ENCODE measurements around the gene SPATA31C2. TPM values are rescaled to one million over a fixed set of nuclear protein-coding genes. Genes with fewer than 3 reads are reported as not detected.
"Not testable (repeated sequence)": the region's sequence is repeated elsewhere in the genome, so short reads cannot be mapped to it uniquely, and the experiment has no call there.

SPATA31C2 gene
- total RNA-seq, 1 experiment from 2014 or later, result not detected

DNA sequence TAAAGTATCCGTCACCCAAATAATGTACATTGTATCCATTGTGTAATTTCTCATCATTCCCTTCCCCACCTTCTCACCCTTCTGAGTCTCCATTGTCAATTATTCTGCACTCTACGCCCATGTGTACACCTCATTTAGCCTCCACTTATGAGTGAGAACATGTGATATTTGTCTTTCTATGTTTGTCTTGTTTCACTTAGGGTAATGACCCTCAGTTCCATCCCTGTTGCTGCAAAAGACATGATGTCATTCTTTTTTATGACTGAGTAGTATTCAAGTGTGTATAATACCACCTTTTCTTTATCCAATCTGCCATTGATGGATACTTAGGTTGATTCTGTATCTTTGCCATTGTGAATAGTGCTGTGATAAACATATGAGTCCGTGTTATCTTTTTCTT lies 4.9 kb upstream of the SPATA31C2 start:
- Histone ChIP-seq H3K27me3 (ENCODE audit: low read length) (peaks cover 56% of the 10 kb centered on the region), H3F3A (ENCODE audit: low read length, unreplicated experiment) (no peaks in the 10 kb centered on the region), H4K20me1 (ENCODE audit: low read length) (no peaks in the 10 kb centered on the region), H3K9ac (ENCODE audit: low read length) (no peak overlapping the region), H3K79me2 (ENCODE audit: low read length) (no peaks in the 10 kb centered on the region), H3K4me1 (ENCODE audit: insufficient read depth, low read length) (no peaks in the 10 kb centered on the region), H3K9me2 (replicated peaks; ENCODE audit: low read length) (no peaks in the 10 kb centered on the region), H2AFZ (ENCODE audit: low read length) (no peak overlapping the region), H3K9me3 (ENCODE audit: low read length) (no peaks in the 10 kb centered on the region), H3K4me2 (ENCODE audit: low read length) (no peak overlapping the region), H3K36me3 (ENCODE audit: low read depth, low read length) (no peaks in the 10 kb centered on the region), H3K4me3 (ENCODE audit: low read length) (no peak overlapping the region), H3K27ac (ENCODE audit: low read length) (no peak overlapping the region)
- ATAC-seq (no peak), DNase-seq (no peak)
- ChIA-PET CTCF (no interaction called here), POLR2A (ENCODE audit: unreplicated experiment) (no interaction called here)
- intact Hi-C loops (cut with micrococcal nuclease), result no loop called here
- no TSS peak for BruUV-seq (replicated peaks)
- TF ChIP-seq EZH2 (IDR thresholded peaks at IDR 0.05; ENCODE audit: low read length, unreplicated experiment), result no peak
- TF ChIP-seq, protein P1, sequence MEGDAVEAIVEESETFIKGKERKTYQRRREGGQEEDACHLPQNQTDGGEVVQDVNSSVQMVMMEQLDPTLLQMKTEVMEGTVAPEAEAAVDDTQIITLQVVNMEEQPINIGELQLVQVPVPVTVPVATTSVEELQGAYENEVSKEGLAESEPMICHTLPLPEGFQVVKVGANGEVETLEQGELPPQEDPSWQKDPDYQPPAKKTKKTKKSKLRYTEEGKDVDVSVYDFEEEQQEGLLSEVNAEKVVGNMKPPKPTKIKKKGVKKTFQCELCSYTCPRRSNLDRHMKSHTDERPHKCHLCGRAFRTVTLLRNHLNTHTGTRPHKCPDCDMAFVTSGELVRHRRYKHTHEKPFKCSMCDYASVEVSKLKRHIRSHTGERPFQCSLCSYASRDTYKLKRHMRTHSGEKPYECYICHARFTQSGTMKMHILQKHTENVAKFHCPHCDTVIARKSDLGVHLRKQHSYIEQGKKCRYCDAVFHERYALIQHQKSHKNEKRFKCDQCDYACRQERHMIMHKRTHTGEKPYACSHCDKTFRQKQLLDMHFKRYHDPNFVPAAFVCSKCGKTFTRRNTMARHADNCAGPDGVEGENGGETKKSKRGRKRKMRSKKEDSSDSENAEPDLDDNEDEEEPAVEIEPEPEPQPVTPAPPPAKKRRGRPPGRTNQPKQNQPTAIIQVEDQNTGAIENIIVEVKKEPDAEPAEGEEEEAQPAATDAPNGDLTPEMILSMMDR (conservative IDR thresholded peaks at IDR 0.05; ENCODE audit: low read depth, low read length), result no peak
- TF ChIP-seq EZH2phosphoT487 (IDR thresholded peaks at IDR 0.05; ENCODE audit: borderline replicate concordance, low read length), result no peak

DNA sequence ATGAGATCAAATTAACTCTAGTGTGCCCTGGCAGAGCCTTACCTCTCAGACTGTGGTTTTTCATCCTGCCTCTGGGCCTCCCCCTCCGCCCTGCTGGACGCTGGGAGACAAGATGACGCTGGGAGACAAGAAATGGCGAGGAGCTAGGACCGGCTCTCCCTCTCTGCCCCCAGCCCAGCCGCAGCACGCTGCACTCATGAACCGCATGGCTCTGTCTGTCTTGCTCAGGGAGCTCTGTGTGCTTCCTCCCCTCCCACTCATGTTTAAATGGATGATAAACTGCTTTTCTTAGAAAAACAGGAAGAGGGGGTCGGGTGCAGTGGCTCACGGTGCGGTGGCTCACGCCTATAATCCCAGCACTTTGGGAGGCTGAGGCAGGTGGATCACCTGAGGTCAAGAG lies 4.7 kb downstream of the SPATA31C2 start:
- ATAC-seq; CTCF ChIA-PET; H3F3A ChIP-seq (ENCODE audit: low read length, unreplicated experiment); H3K79me2 ChIP-seq (ENCODE audit: low read length); H3K27me3 ChIP-seq (ENCODE audit: low read length); POLR2A ChIA-PET (ENCODE audit: unreplicated experiment); BruUV-seq (replicated peaks); H2AFZ ChIP-seq (ENCODE audit: low read length); H3K9me2 ChIP-seq (replicated peaks; ENCODE audit: low read length); H3K36me3 ChIP-seq (ENCODE audit: low read depth, low read length); intact Hi-C loops (cut with micrococcal nuclease); H3K4me1 ChIP-seq (ENCODE audit: insufficient read depth, low read length); H3K9ac ChIP-seq (ENCODE audit: low read length); H3K9me3 ChIP-seq (ENCODE audit: low read length); H3K4me3 ChIP-seq (ENCODE audit: low read length); DNase-seq; H3K27ac ChIP-seq (ENCODE audit: low read length); H4K20me1 ChIP-seq (ENCODE audit: low read length); H3K4me2 ChIP-seq (ENCODE audit: low read length): not testable (repeated sequence)

DNA sequence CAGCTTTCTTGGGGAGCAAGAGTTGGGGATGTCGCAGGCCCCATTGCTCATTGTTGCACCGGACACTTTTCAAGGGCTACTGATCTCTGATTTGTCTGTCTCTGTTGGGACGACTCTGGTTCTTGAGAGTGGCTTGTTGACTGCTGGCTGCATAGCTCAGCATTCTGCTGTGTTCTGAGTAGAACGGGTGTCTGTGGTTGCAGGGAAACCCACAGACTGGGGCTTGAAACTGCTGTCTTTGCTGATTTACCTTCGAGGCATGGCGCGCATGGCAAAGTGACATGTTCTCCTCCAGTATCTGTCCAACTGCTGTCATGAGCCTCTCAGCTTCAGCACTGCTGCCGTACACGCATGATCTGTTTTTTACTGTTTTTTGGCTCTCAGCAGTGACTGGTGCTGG lies 8.7 kb downstream of the SPATA31C2 start:
- H3K4me1 ChIP-seq (ENCODE audit: insufficient read depth, low read length); BruUV-seq (replicated peaks); CTCF ChIA-PET; H3K79me2 ChIP-seq (ENCODE audit: low read length); DNase-seq; H3K27ac ChIP-seq (ENCODE audit: low read length); H3K9me2 ChIP-seq (replicated peaks; ENCODE audit: low read length); H3K9me3 ChIP-seq (ENCODE audit: low read length); H2AFZ ChIP-seq (ENCODE audit: low read length); intact Hi-C loops (cut with micrococcal nuclease); H3F3A ChIP-seq (ENCODE audit: low read length, unreplicated experiment); H3K9ac ChIP-seq (ENCODE audit: low read length); H4K20me1 ChIP-seq (ENCODE audit: low read length); ATAC-seq; H3K36me3 ChIP-seq (ENCODE audit: low read depth, low read length); H3K27me3 ChIP-seq (ENCODE audit: low read length); H3K4me3 ChIP-seq (ENCODE audit: low read length); H3K4me2 ChIP-seq (ENCODE audit: low read length); POLR2A ChIA-PET (ENCODE audit: unreplicated experiment): not testable (repeated sequence)

DNA sequence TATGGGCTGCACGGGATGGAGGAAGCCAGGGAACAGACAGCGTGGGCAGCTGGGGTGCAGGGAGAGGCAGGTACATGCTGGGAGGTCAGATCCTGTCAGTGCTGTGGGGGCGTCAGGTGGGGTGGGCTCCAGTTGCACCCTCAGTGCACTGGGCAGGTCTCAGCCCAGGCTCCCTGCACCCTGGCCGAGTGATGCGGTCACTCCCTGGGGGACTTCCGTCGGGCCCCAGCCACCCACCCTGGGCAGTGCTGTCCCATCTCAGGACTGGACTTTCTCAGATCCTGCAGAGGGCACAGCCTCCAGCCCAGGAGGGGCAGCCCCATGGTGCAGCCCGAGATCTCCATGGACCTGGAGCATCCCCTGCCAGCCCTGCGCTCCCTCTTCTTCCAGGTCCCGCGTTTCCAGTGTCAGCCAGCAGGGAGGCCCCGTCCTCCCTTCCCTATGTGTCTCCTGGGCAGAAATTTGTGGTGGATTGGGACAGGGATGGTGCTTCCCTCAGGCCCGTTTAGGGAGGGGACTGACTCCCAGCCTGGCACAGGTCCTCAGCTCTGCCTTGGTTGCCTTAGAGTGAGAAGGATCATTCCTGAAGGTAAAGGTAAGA lies 10.5 kb downstream of the SPATA31C2 start:
- not testable (repeated sequence) for H3K9me2 ChIP-seq (replicated peaks; ENCODE audit: low read length); BruUV-seq (replicated peaks); ATAC-seq

DNA sequence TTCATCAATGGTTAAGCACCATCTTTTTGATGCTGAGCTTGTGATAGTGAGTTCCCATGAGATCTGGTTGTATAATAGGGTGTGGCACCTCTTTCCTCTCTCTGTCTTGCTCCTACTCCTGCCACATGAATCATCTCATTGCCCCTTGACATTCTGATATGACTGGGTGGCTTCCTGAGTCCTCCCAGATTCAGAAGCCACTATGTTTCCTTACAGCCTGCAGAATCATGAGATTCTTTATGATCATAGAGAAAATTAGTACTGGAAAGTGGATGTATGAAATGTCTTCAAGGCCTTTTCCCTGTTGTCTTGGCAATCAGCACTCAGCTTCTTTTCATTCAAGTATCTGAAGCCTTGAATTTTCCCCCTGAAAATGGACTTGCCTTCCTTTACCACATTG lies 14.9 kb downstream of the SPATA31C2 start:
- H3K4me2 ChIP-seq (ENCODE audit: low read length); CTCF ChIA-PET; intact Hi-C loops (cut with micrococcal nuclease): not testable (repeated sequence)

More for the DNA sequence above, 10.5 kb downstream of the SPATA31C2 start:
- H2AFZ ChIP-seq (ENCODE audit: low read length); H3K9ac ChIP-seq (ENCODE audit: low read length); H3K27ac ChIP-seq (ENCODE audit: low read length); H4K20me1 ChIP-seq (ENCODE audit: low read length); intact Hi-C loops (cut with micrococcal nuclease); H3K4me3 ChIP-seq (ENCODE audit: low read length); H3K27me3 ChIP-seq (ENCODE audit: low read length); H3K4me2 ChIP-seq (ENCODE audit: low read length); H3F3A ChIP-seq (ENCODE audit: low read length, unreplicated experiment); POLR2A ChIA-PET (ENCODE audit: unreplicated experiment); H3K9me3 ChIP-seq (ENCODE audit: low read length); CTCF ChIA-PET; H3K36me3 ChIP-seq (ENCODE audit: low read depth, low read length); H3K79me2 ChIP-seq (ENCODE audit: low read length); H3K4me1 ChIP-seq (ENCODE audit: insufficient read depth, low read length); DNase-seq: not testable (repeated sequence)

DNA sequence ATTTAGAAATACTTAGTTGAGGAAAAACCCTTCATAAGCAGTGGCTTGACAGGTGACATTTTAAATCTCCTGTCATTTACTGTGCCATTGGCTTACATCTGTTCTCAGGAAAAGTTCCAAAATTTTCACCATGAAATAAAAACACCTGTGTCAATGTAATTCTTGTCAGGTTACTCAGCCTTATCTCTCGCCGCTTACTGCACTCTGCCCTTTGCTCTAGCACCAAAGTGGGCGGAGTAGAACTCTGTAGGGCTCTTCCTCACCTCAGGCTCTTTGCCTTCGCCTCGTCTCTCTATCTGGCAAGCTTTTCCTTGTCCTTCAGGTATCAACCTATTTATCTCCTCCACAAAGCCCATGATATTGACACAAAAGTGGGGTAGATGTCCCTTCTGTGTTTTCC lies 20.2 kb downstream of the SPATA31C2 start:
- not testable (repeated sequence) for BruUV-seq (replicated peaks); H3K9me2 ChIP-seq (replicated peaks; ENCODE audit: low read length)

More for the DNA sequence above, 14.9 kb downstream of the SPATA31C2 start:
- H3K9ac ChIP-seq (ENCODE audit: low read length); H3K9me3 ChIP-seq (ENCODE audit: low read length); H3K4me3 ChIP-seq (ENCODE audit: low read length); H3K27me3 ChIP-seq (ENCODE audit: low read length); H2AFZ ChIP-seq (ENCODE audit: low read length); H3K27ac ChIP-seq (ENCODE audit: low read length); BruUV-seq (replicated peaks); DNase-seq; H3F3A ChIP-seq (ENCODE audit: low read length, unreplicated experiment); H3K9me2 ChIP-seq (replicated peaks; ENCODE audit: low read length); ATAC-seq; POLR2A ChIA-PET (ENCODE audit: unreplicated experiment); H3K4me1 ChIP-seq (ENCODE audit: insufficient read depth, low read length); H3K79me2 ChIP-seq (ENCODE audit: low read length); H3K36me3 ChIP-seq (ENCODE audit: low read depth, low read length); H4K20me1 ChIP-seq (ENCODE audit: low read length): not testable (repeated sequence)

More for the DNA sequence above, 20.2 kb downstream of the SPATA31C2 start:
- H3F3A ChIP-seq (ENCODE audit: low read length, unreplicated experiment); POLR2A ChIA-PET (ENCODE audit: unreplicated experiment); H3K4me2 ChIP-seq (ENCODE audit: low read length); H3K27me3 ChIP-seq (ENCODE audit: low read length); H3K27ac ChIP-seq (ENCODE audit: low read length); H2AFZ ChIP-seq (ENCODE audit: low read length); H3K79me2 ChIP-seq (ENCODE audit: low read length); H3K36me3 ChIP-seq (ENCODE audit: low read depth, low read length); H3K4me3 ChIP-seq (ENCODE audit: low read length); H4K20me1 ChIP-seq (ENCODE audit: low read length); H3K9ac ChIP-seq (ENCODE audit: low read length); H3K4me1 ChIP-seq (ENCODE audit: insufficient read depth, low read length); DNase-seq; H3K9me3 ChIP-seq (ENCODE audit: low read length); intact Hi-C loops (cut with micrococcal nuclease); ATAC-seq; CTCF ChIA-PET: not testable (repeated sequence)

Data from PC-3 (cell line).